HepG2 (cell line): Measurements from ENCODE around the gene DOK4. TPM values are rescaled to one million over a fixed set of nuclear protein-coding genes. Genes with fewer than 3 reads are reported as not detected.
A peak's percentile ranks its signal among the peaks of the same experiment; 100 is the strongest.

Experiments used
- AKNA ChIP-seq: sonication (generic); formaldehyde crosslinking; IDR thresholded peaks from 2 replicates; pipeline ENCODE4 v1.4.0; 2020; ENCODE audit warnings: missing genetic modification reagents, borderline replicate concordance
- CENPX ChIP-seq: sonication (generic); formaldehyde crosslinking; IDR thresholded peaks from 2 replicates; pipeline ENCODE4 v1.9.0; 2021; ENCODE audit warnings: mild to moderate bottlenecking, missing genetic modification reagents, moderate library complexity
- FOXA1 ChIP-seq, 2 experiments: fragments of 450-650 bp in 1 of 2; sonication (generic) in 1 of 2; formaldehyde crosslinking in 1 of 2; IDR thresholded peaks; 2 replicates each; pipeline versions ENCODE4 v1.4.0 to v1.6.1; 2016 to 2020; ENCODE audit warnings: missing genetic modification reagents in 1 of 2
- GATAD2A ChIP-seq: IDR thresholded peaks from 2 replicates; pipeline ENCODE4 v1.6.1; 2016
- GTF3A ChIP-seq: sonication (generic); formaldehyde crosslinking; conservative IDR thresholded peaks from 2 replicates; pipeline ENCODE4 v1.4.0; 2020; ENCODE audit warnings: mild to moderate bottlenecking, missing genetic modification reagents
- KDM3A ChIP-seq: IDR thresholded peaks from 2 replicates; pipeline ENCODE4 v1.6.1; 2018; ENCODE audit warnings: low read depth, missing compliant biosample characterization
- MBNL3 ChIP-seq: fragments of 250-450 bp; sonication (Bioruptor Pico); conservative IDR thresholded peaks from 2 replicates; pipeline ENCODE4 v1.8.0; 2022; ENCODE audit warnings: mild to moderate bottlenecking, inconsistent platforms
- MEF2D ChIP-seq: sonication (generic); formaldehyde crosslinking; IDR thresholded peaks from 2 replicates; pipeline ENCODE4 v1.5.1; 2020; ENCODE audit warnings: mild to moderate bottlenecking, missing genetic modification reagents
- RXRA ChIP-seq: sonication (generic); formaldehyde crosslinking; IDR thresholded peaks from 2 replicates; pipeline ENCODE4 v1.5.1; 2020; ENCODE audit warnings: missing genetic modification reagents
- SIX1 ChIP-seq: sonication (generic); formaldehyde crosslinking; IDR thresholded peaks from 2 replicates; pipeline ENCODE4 v1.4.0; 2020; ENCODE audit warnings: missing genetic modification reagents, borderline replicate concordance
- TCF12 ChIP-seq, 2 experiments: fragments of 450-650 bp in 1 of 2; sonication (generic) in 1 of 2; formaldehyde crosslinking in 1 of 2; IDR thresholded peaks; 2 replicates each; pipeline versions ENCODE4 v1.6.1 to v1.8.0; 2017 to 2022; ENCODE audit warnings: antibody characterized with exemption in 1 of 2, mild to moderate bottlenecking in 1 of 2, missing genetic modification reagents in 1 of 2, moderate library complexity in 1 of 2
- TGIF2 ChIP-seq: IDR thresholded peaks from 2 replicates; pipeline ENCODE4 v1.6.1; 2016; ENCODE audit warnings: control low read depth, missing compliant biosample characterization
- ZBTB7B ChIP-seq: sonication (generic); formaldehyde crosslinking; IDR thresholded peaks from 2 replicates; pipeline ENCODE4 v1.4.0; 2020; ENCODE audit warnings: missing genetic modification reagents
- ZFY ChIP-seq: sonication (generic); formaldehyde crosslinking; IDR thresholded peaks from 2 replicates; pipeline ENCODE4 v1.4.0; 2020; ENCODE audit warnings: missing genetic modification reagents
- ZNF101 ChIP-seq: sonication (generic); formaldehyde crosslinking; IDR thresholded peaks from 2 replicates; pipeline ENCODE4 v1.4.0; 2020; ENCODE audit warnings: mild to moderate bottlenecking, low read depth, missing genetic modification reagents, borderline replicate concordance
- ZNF337 ChIP-seq: sonication (generic); formaldehyde crosslinking; IDR thresholded peaks from 2 replicates; pipeline ENCODE4 v1.5.1; 2020; ENCODE audit warnings: missing genetic modification reagents, low read depth, mild to moderate bottlenecking, borderline replicate concordance
- ZNF354B ChIP-seq: sonication (generic); formaldehyde crosslinking; IDR thresholded peaks from 2 replicates; pipeline ENCODE4 v1.8.0; 2022; ENCODE audit warnings: mild to moderate bottlenecking, missing genetic modification reagents
- ZNF563 ChIP-seq: sonication (generic); formaldehyde crosslinking; IDR thresholded peaks from 2 replicates; pipeline ENCODE4 v1.8.0; 2022; ENCODE audit warnings: mild to moderate bottlenecking, moderate library complexity, missing genetic modification reagents
- ZNF607 ChIP-seq: sonication (generic); formaldehyde crosslinking; IDR thresholded peaks from 2 replicates; pipeline ENCODE4 v1.5.1; 2020; ENCODE audit warnings: missing genetic modification reagents, mild to moderate bottlenecking, borderline replicate concordance
- ZNF672 ChIP-seq: sonication (generic); formaldehyde crosslinking; IDR thresholded peaks from 2 replicates; pipeline ENCODE4 v1.8.1; 2022; ENCODE audit warnings: missing genetic modification reagents
- ZNF709 ChIP-seq: sonication (generic); formaldehyde crosslinking; IDR thresholded peaks from 2 replicates; pipeline ENCODE4 v1.5.0; 2020; ENCODE audit warnings: mild to moderate bottlenecking, missing genetic modification reagents
- polyA plus RNA-seq, 8 experiments: library from polyadenylated mRNA; depleted of rRNA in 3 of 8; stranded (reverse) in 7 of 8; unstranded in 1 of 8; fragments of >200 nt; fragmentation: Illumina TruSeq in 4 of 8; extraction: Trizol in 4 of 8; gene quantifications; 2 replicates each; pipeline versions ENCODE4 v1.2.1 to v1.2.3, GENCODE V29; 2011 to 2016; ENCODE audit warnings: low read depth in 4 of 8, missing spikeins in 1 of 8, mixed read lengths in 1 of 8; ENCODE audit not compliant: insufficient read depth in 1 of 8
- total RNA-seq, 5 experiments: library from RNA; depleted of rRNA; stranded (reverse); fragments of >200 nt; fragmentation: Illumina TruSeq; extraction: Trizol; gene quantifications; 2 replicates each; pipeline ENCODE4 v1.2.3, GENCODE V29; 2016; ENCODE audit warnings: low read depth in 1 of 5
- TF ChIP-seq, protein P1 (sequence below): sonication (generic); formaldehyde crosslinking; IDR thresholded peaks from 2 replicates; pipeline ENCODE4 v1.5.0; 2020; ENCODE audit warnings: missing genetic modification reagents
- TF ChIP-seq, protein P2 (sequence below): sonication (generic); formaldehyde crosslinking; IDR thresholded peaks from 2 replicates; pipeline ENCODE4 v1.4.0; 2020; ENCODE audit warnings: missing genetic modification reagents, borderline replicate concordance

DOK4 gene
- total and polyA plus RNA-seq, 2 of the 13 experiments (the other 11 are each of a cell fraction or from before 2014, with no cell fraction given) = 52.7 to 70.0 TPM

DNA sequence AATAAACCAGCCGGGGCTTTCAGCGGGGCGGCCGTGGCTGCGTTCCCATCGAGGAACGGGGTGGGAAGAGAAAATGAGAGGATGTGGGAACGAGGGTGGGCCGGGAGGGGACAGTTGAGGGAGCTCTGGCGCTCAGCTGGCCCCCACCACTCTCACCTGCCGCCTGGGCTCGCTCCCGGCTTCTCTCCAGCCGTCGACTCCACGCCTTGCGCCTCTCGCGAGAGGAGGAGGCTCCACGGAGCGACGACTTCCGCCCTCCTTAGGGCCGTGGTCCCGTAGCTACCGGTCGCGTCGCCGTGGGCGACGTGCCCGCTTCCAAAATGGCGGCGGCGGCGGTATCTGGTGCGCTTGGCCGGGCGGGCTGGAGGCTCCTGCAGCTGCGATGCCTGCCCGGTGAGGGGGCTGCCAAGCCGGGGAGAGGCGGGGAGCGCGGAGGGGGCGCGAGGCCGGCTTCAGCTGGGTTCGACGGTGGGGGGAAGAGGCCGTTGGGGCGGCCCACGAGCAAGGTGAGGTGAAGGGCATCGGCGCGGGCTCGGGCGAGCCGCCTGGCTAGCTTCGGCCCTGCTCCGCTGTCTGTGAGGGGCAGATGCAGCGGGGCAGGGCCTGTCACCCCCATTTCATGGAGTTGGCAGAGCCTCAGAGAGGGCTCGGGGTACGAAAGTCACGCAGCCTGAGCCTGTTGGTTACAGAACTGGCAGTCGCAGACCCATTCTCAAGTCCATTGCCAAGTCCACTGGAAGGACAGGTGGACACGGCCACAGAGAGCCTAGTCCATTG lies 38.9 kb downstream of the DOK4 start, which contains the start of the genes CIAPIN1 and COQ9 (continued):
- TF ChIP-seq RXRA (peak; percentile 89), ZNF607 (CRISPR knock-in tag) (peak; percentile 96), ZNF354B (0 out of 2 replicates have a peak, but pooled peaks have one; percentile 4), CENPX (no peak), GTF3A (CRISPR knock-in tag) (peak; percentile 97; the same call in 1 of the 2 replicates), ZNF709 (peak; percentile 98), FOXA1 (IDR thresholded peaks at IDR 0.05) (no peak), FOXA1 (CRISPR knock-in tag; IDR thresholded peaks at IDR 0.05) (peak; percentile 29; the same call in 1 of the 2 replicates), SIX1 (CRISPR knock-in tag) (no peak), AKNA (CRISPR knock-in tag) (no peak), MEF2D (peak; percentile 94), KDM3A (CRISPR knock-in tag) (peak; percentile 95), TGIF2 (CRISPR knock-in tag) (no peak; the same call in 1 of the 2 replicates), GATAD2A (peak; percentile 64; the same call in 1 of the 2 replicates), TCF12 (IDR thresholded peaks at IDR 0.05) (no peak), TCF12 (CRISPR knock-in tag; IDR thresholded peaks at IDR 0.05) (peak; percentile 84), ZFY (CRISPR knock-in tag) (peak; percentile 96), MBNL3 (CRISPR knock-in tag) (no peak), ZNF101 (peak; percentile 64; the same call in 1 of the 2 replicates), ZNF672 (CRISPR knock-in tag) (no peak), ZBTB7B (peak; percentile 61; the same call in 1 of the 2 replicates), ZNF337 (CRISPR knock-in tag) (peak; percentile 67; the same call in 1 of the 2 replicates), ZNF563 (CRISPR knock-in tag) (peak; percentile 92)
- TF ChIP-seq, protein P1, sequence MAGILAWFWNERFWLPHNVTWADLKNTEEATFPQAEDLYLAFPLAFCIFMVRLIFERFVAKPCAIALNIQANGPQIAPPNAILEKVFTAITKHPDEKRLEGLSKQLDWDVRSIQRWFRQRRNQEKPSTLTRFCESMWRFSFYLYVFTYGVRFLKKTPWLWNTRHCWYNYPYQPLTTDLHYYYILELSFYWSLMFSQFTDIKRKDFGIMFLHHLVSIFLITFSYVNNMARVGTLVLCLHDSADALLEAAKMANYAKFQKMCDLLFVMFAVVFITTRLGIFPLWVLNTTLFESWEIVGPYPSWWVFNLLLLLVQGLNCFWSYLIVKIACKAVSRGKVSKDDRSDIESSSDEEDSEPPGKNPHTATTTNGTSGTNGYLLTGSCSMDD = 0 out of 2 replicates have a peak, but pooled peaks have one; percentile 59
- TF ChIP-seq, protein P2, sequence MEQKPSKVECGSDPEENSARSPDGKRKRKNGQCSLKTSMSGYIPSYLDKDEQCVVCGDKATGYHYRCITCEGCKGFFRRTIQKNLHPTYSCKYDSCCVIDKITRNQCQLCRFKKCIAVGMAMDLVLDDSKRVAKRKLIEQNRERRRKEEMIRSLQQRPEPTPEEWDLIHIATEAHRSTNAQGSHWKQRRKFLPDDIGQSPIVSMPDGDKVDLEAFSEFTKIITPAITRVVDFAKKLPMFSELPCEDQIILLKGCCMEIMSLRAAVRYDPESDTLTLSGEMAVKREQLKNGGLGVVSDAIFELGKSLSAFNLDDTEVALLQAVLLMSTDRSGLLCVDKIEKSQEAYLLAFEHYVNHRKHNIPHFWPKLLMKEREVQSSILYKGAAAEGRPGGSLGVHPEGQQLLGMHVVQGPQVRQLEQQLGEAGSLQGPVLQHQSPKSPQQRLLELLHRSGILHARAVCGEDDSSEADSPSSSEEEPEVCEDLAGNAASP (CRISPR knock-in tag) = peak; percentile 78
